ENCODE results near the gene MRPL10. TPM values are rescaled to one million over a fixed set of nuclear protein-coding genes. Genes with fewer than 3 reads are reported as not detected.

The MRPL10 gene
- polyA plus RNA-seq, 2 donors: 17.5 to 30.4 TPM

DNA sequence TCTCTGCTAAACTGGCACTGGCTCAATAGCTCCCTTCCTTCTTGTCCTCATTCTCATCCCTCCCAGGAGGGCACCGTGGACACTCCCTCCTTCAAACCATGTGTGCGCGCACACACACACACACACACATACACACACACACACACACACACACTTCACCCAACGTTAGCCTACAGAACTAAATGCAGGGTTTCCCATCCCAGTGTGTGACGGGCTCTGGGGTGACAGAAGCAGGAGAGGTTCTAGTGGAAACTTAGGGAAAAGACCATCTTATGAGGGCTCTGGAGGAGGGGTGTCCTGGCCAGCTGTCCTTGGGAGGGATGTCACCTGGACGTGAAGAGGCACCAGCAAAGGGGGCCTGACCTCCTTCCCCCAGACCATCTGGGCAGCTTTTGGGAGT lies 29.4 kb downstream of the MRPL10 start:
- no peak overlapping the region for H3K4me3 ChIP-seq (ENCODE audit: low read depth in 1 of 2, low read length in 2 of 2)
- no peaks in the 10 kb centered on the region for H3K36me3 ChIP-seq (ENCODE audit: control insufficient read depth in 2 of 2, insufficient read depth in 2 of 2, low read length in 1 of 2)
- no peaks in the 10 kb centered on the region for H3K9me3 ChIP-seq (ENCODE audit: control insufficient read depth in 2 of 2, insufficient read depth in 1 of 2, low read depth in 1 of 2, low read length in 1 of 2)
- no peaks in the 10 kb centered on the region for H3K4me1 ChIP-seq (ENCODE audit: control insufficient read depth in 2 of 2, insufficient read depth in 2 of 2, low read length in 1 of 2)
- H3K27ac ChIP-seq (ENCODE audit: low read depth in 2 of 2, low read length in 1 of 2): no peak overlapping the region
- 47 to 58% methylated on average over 6 of the region's 6 CpGs for WGBS, 2 donors
- no peaks in the 10 kb centered on the region for H3K27me3 ChIP-seq (ENCODE audit: control insufficient read depth in 1 of 2, insufficient read depth in 2 of 2, low read length in 2 of 2)

GRCh38 chr17:47801176-47801765 lies 30.1 kb downstream of the MRPL10 start:
- Histone ChIP-seq H3K27me3 (ENCODE audit: control insufficient read depth in 1 of 2, insufficient read depth in 2 of 2, low read length in 2 of 2) (no peaks in the 10 kb centered on the region), H3K36me3 (ENCODE audit: control insufficient read depth in 2 of 2, insufficient read depth in 2 of 2, low read length in 1 of 2) (no peaks in the 10 kb centered on the region), H3K9me3 (ENCODE audit: control insufficient read depth in 2 of 2, insufficient read depth in 1 of 2, low read depth in 1 of 2, low read length in 1 of 2) (no peaks in the 10 kb centered on the region), H3K4me1 (ENCODE audit: control insufficient read depth in 2 of 2, insufficient read depth in 2 of 2, low read length in 1 of 2) (no peaks in the 10 kb centered on the region), H3K4me3 (ENCODE audit: low read depth in 1 of 2, low read length in 2 of 2) (no peak overlapping the region), H3K27ac (ENCODE audit: low read depth in 2 of 2, low read length in 1 of 2) (no peak overlapping the region)
- WGBS, 2 donors: 77 to 85% methylated on average over 4 of the region's 4 CpGs

GRCh38 chr17:47800686-47801085 lies 30.7 kb downstream of the MRPL10 start:
- WGBS, 2 donors: 82 to 89% methylated on average over 12 of the region's 12 CpGs
- Histone ChIP-seq H3K4me3 (ENCODE audit: low read depth in 1 of 2, low read length in 2 of 2) (no peak overlapping the region), H3K27ac (ENCODE audit: low read depth in 2 of 2, low read length in 1 of 2) (no peak overlapping the region), H3K4me1 (ENCODE audit: control insufficient read depth in 2 of 2, insufficient read depth in 2 of 2, low read length in 1 of 2) (no peaks in the 10 kb centered on the region), H3K9me3 (ENCODE audit: control insufficient read depth in 2 of 2, insufficient read depth in 1 of 2, low read depth in 1 of 2, low read length in 1 of 2) (no peaks in the 10 kb centered on the region), H3K36me3 (ENCODE audit: control insufficient read depth in 2 of 2, insufficient read depth in 2 of 2, low read length in 1 of 2) (no peaks in the 10 kb centered on the region), H3K27me3 (ENCODE audit: control insufficient read depth in 1 of 2, insufficient read depth in 2 of 2, low read length in 2 of 2) (no peaks in the 10 kb centered on the region)

GRCh38 chr17:47797797-47798196 lies 33.5 kb downstream of the MRPL10 start:
- H3K36me3 ChIP-seq (ENCODE audit: control insufficient read depth in 2 of 2, insufficient read depth in 2 of 2, low read length in 1 of 2): no peaks in the 10 kb centered on the region
- WGBS, 2 donors: 66 to 70% methylated on average over 2 of the region's 2 CpGs
- H3K4me3 ChIP-seq (ENCODE audit: low read depth in 1 of 2, low read length in 2 of 2): no peak overlapping the region
- H3K27me3 ChIP-seq (ENCODE audit: control insufficient read depth in 1 of 2, insufficient read depth in 2 of 2, low read length in 2 of 2): no peaks in the 10 kb centered on the region
- no peaks in the 10 kb centered on the region for H3K4me1 ChIP-seq (ENCODE audit: control insufficient read depth in 2 of 2, insufficient read depth in 2 of 2, low read length in 1 of 2)
- H3K27ac ChIP-seq (ENCODE audit: low read depth in 2 of 2, low read length in 1 of 2): no peak overlapping the region
- H3K9me3 ChIP-seq (ENCODE audit: control insufficient read depth in 2 of 2, insufficient read depth in 1 of 2, low read depth in 1 of 2, low read length in 1 of 2): no peaks in the 10 kb centered on the region

DNA sequence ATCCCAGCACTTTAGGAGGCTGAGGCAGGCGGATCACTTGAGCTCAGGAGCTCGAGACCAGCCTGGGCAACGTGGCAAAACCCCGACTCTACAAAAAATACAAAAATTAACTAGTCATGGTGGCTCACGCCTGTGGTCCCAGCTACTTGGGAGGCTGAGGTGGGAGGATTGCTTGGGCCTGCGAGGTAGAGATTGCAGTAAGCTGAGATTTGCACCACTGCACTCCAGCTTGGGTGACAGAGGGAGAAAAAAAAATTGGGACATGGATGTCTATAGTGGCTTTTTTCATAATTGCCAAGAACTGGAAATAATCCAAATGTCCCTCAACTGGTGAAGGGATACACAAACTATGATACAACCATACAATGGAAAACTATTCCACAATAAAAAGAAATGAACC lies 38.4 kb downstream of the MRPL10 start:
- H3K4me3 ChIP-seq (ENCODE audit: low read depth in 1 of 2, low read length in 2 of 2): no peak overlapping the region
- H3K27ac ChIP-seq (ENCODE audit: low read depth in 2 of 2, low read length in 1 of 2): no peak overlapping the region
- WGBS, 2 donors: 67 to 81% methylated on average over 6 of the region's 6 CpGs
- H3K36me3 ChIP-seq (ENCODE audit: control insufficient read depth in 2 of 2, insufficient read depth in 2 of 2, low read length in 1 of 2): no peaks in the 10 kb centered on the region
- peaks cover 0 to 2% of the 10 kb centered on the region in 2 donors for H3K27me3 ChIP-seq (ENCODE audit: control insufficient read depth in 1 of 2, insufficient read depth in 2 of 2, low read length in 2 of 2)
- H3K4me1 ChIP-seq (ENCODE audit: control insufficient read depth in 2 of 2, insufficient read depth in 2 of 2, low read length in 1 of 2): peaks cover 5% of the 10 kb centered on the region in 2 donors
- no peaks in the 10 kb centered on the region for H3K9me3 ChIP-seq (ENCODE audit: control insufficient read depth in 2 of 2, insufficient read depth in 1 of 2, low read depth in 1 of 2, low read length in 1 of 2)

DNA sequence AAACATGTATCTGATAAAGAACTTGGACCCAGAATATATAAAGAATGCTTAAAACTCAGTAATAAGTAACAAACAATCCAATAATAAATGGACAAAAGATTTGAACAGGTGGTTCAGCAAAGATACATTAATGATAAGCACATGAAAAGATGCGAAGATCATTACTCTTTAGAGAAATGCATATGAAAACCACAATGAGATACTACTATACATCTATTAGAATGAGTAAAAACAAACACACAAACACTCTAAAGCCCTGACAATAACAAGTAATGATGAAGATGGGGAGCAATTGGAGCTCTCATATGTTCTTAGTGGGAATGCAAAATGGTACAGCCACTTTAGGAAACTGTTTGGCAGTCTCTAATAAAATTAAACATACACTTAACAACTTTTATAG lies 38.9 kb downstream of the MRPL10 start:
- Histone ChIP-seq H3K27me3 (ENCODE audit: control insufficient read depth in 1 of 2, insufficient read depth in 2 of 2, low read length in 2 of 2) (peaks cover 0 to 2% of the 10 kb centered on the region in 2 donors), H3K9me3 (ENCODE audit: control insufficient read depth in 2 of 2, insufficient read depth in 1 of 2, low read depth in 1 of 2, low read length in 1 of 2) (no peaks in the 10 kb centered on the region), H3K27ac (ENCODE audit: low read depth in 2 of 2, low read length in 1 of 2) (no peak overlapping the region), H3K36me3 (ENCODE audit: control insufficient read depth in 2 of 2, insufficient read depth in 2 of 2, low read length in 1 of 2) (no peaks in the 10 kb centered on the region), H3K4me3 (ENCODE audit: low read depth in 1 of 2, low read length in 2 of 2) (no peak overlapping the region), H3K4me1 (ENCODE audit: control insufficient read depth in 2 of 2, insufficient read depth in 2 of 2, low read length in 1 of 2) (peaks cover 5% of the 10 kb centered on the region in 2 donors)
- 76 to 77% methylated on average over 1 of the region's 1 CpG for WGBS, 2 donors

GRCh38 chr17:47791025-47791424 lies 40.3 kb downstream of the MRPL10 start:
- Histone ChIP-seq H3K27me3 (ENCODE audit: control insufficient read depth in 1 of 2, insufficient read depth in 2 of 2, low read length in 2 of 2) (peaks cover 0 to 4% of the 10 kb centered on the region in 2 donors), H3K9me3 (ENCODE audit: control insufficient read depth in 2 of 2, insufficient read depth in 1 of 2, low read depth in 1 of 2, low read length in 1 of 2) (no peaks in the 10 kb centered on the region), H3K4me1 (ENCODE audit: control insufficient read depth in 2 of 2, insufficient read depth in 2 of 2, low read length in 1 of 2) (peaks cover 5% of the 10 kb centered on the region in 2 donors), H3K36me3 (ENCODE audit: control insufficient read depth in 2 of 2, insufficient read depth in 2 of 2, low read length in 1 of 2) (no peaks in the 10 kb centered on the region), H3K27ac (ENCODE audit: low read depth in 2 of 2, low read length in 1 of 2) (no peak overlapping the region), H3K4me3 (ENCODE audit: low read depth in 1 of 2, low read length in 2 of 2) (no peak overlapping the region)
- WGBS, 2 donors: 33 to 36% methylated on average over 3 of the region's 3 CpGs

GRCh38 chr17:47789611-47790561 lies 41.5 kb downstream of the MRPL10 start:
- H3K36me3 ChIP-seq (ENCODE audit: control insufficient read depth in 2 of 2, insufficient read depth in 2 of 2, low read length in 1 of 2): no peaks in the 10 kb centered on the region
- H3K27me3 ChIP-seq (ENCODE audit: control insufficient read depth in 1 of 2, insufficient read depth in 2 of 2, low read length in 2 of 2): peaks cover 0 to 4% of the 10 kb centered on the region in 2 donors
- peaks cover 5% of the 10 kb centered on the region in 2 donors for H3K4me1 ChIP-seq (ENCODE audit: control insufficient read depth in 2 of 2, insufficient read depth in 2 of 2, low read length in 1 of 2)
- H3K4me3 ChIP-seq (ENCODE audit: low read depth in 1 of 2, low read length in 2 of 2): peak overlapping the region; percentile 9 to 31
- no peaks in the 10 kb centered on the region for H3K9me3 ChIP-seq (ENCODE audit: control insufficient read depth in 2 of 2, insufficient read depth in 1 of 2, low read depth in 1 of 2, low read length in 1 of 2)
- H3K27ac ChIP-seq (ENCODE audit: low read depth in 2 of 2, low read length in 1 of 2): no peak overlapping the region
- 2 to 3% methylated on average over 66 to 70 of the region's 70 CpGs for WGBS, 2 donors

GRCh38 chr17:47785538-47786123 lies 45.7 kb downstream of the MRPL10 start:
- peaks cover 5% of the 10 kb centered on the region in 2 donors for H3K4me1 ChIP-seq (ENCODE audit: control insufficient read depth in 2 of 2, insufficient read depth in 2 of 2, low read length in 1 of 2)
- no peaks in the 10 kb centered on the region for H3K36me3 ChIP-seq (ENCODE audit: control insufficient read depth in 2 of 2, insufficient read depth in 2 of 2, low read length in 1 of 2)
- WGBS, 2 donors: 43 to 49% methylated on average over 5 of the region's 5 CpGs
- H3K27ac ChIP-seq (ENCODE audit: low read depth in 2 of 2, low read length in 1 of 2): no peak overlapping the region
- H3K27me3 ChIP-seq (ENCODE audit: control insufficient read depth in 1 of 2, insufficient read depth in 2 of 2, low read length in 2 of 2): peaks cover 0 to 4% of the 10 kb centered on the region in 2 donors
- no peak overlapping the region for H3K4me3 ChIP-seq (ENCODE audit: low read depth in 1 of 2, low read length in 2 of 2)
- no peaks in the 10 kb centered on the region for H3K9me3 ChIP-seq (ENCODE audit: control insufficient read depth in 2 of 2, insufficient read depth in 1 of 2, low read depth in 1 of 2, low read length in 1 of 2)
